Motor neuron (in vitro differentiated cells): Measurements from ENCODE around the gene ATF4. TPM values are rescaled to one million over a fixed set of nuclear protein-coding genes. Genes with fewer than 3 reads are reported as not detected.

ENCODE experiments used
- ATAC-seq, 8 experiments: fragments of 200-7000 bp; cut with Tn5 transposase; replicated peaks in 6 of 8; 2 replicates each; pipeline ENCODE4 v1.8.0; 2021; ENCODE audit warnings: mild to moderate bottlenecking in 8 of 8, moderate library complexity in 8 of 8
- H3K27ac ChIP-seq, 2 donors: fragments of 250-450 bp; sonication (Bioruptor Pico); 2 replicates each; pipeline ENCODE4 v1.9.0; 2021; ENCODE audit warnings: antibody characterized with exemption in 2 of 2, mild to moderate bottlenecking in 2 of 2, moderate library complexity in 1 of 2
- H3K4me1 ChIP-seq, 2 donors: fragments of 250-450 bp; sonication (Bioruptor Pico); replicated peaks in 1 of 2; 2 replicates each; pipeline ENCODE4 v1.6.1; 2021; ENCODE audit warnings: antibody characterized with exemption in 2 of 2, mild to moderate bottlenecking in 2 of 2, moderate library complexity in 1 of 2
- H3K4me3 ChIP-seq, 5 donors: fragments of 250-450 bp; sonication (Bioruptor Pico); 2 replicates each; pipeline ENCODE4 v1.9.0; 2021; ENCODE audit warnings: antibody characterized with exemption in 5 of 5, mild to moderate bottlenecking in 5 of 5, moderate library complexity in 4 of 5
- WGBS, 10 experiments: fragments of 450-650 bp; shearing (Covaris generic); methylation state at CpG; one replicate each; pipeline ENCODE4 v1.0.0; 2022; 5-methylcytosine and 5-hydroxymethylcytosine counted together
- in situ Hi-C, 9 experiments: fragments of 400-800 bp; cut with MboI; loops; one replicate each; pipeline ENCODE4 v1.15.0; 2021; ENCODE audit warnings: low sequenced_read_pairs in 9 of 9, low pct_unique_long_range_greater_than_20kb in 2 of 9; ENCODE audit not compliant: unreplicated experiment in 9 of 9
- total RNA-seq, 8 experiments: library from RNA; unstranded; fragments of 300-600 nt; gene quantifications; 2 replicates each; pipeline versions ENCODE4 v1.2.3 to v1.2.4, GENCODE V29; 2022

The ATF4 gene
- total RNA-seq, 8 experiments from 2014 or later: 351 to 694 (median 479) TPM

DNA sequence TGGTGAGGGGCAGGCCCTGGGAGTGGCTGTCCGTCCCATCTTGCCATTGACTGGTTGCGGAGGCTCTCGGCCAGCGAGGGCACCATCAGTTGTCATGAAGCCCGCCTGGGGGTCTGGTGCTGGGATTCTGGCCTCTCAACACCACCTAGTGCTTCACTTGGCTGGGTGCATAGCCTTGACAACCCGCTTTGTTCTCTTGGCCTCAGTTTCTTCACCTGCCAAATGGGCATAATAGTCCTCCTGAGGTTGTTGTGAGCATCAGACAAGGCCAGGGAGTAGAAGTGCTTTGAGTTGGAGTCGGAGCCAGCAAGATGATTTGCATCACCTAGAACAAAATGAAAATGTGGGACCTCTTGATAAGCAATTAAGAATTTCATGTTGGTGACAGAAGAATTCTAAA, 48.7 kb downstream of the ATF4 start:
- in situ Hi-C loops: no loop called here

DNA sequence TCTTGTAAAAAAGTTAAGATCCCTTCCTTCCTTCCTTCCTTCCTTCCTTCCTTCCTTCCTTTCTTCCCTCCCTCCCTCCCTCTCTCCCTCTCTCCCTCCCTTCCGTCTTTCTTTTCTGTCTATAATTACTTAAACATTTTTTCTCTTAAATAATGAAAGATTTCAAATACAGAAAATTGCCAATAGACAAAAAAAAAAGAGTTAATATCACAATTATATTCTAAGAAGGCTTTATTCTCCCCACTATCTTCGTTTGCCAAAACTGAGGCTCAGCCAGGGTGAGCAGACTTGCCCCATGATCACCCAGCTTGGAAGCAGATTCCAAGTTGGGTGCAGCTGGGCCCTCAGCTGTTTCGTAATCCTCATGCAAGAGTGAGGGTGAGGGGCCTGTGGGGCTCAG, 49.9 kb downstream of the ATF4 start:
- no peaks in the 10 kb centered on the region for H3K4me1 ChIP-seq
- ATAC-seq: no peak
- 60 to 100% (median 86%) methylated on average over 1 to 2 of the region's 3 CpGs; no CpG with 5 or more reads in 7 of the 10 experiments for WGBS, 10 experiments
- H3K4me3 ChIP-seq: no peak overlapping the region
- in situ Hi-C loops: no loop called here
- H3K27ac ChIP-seq: no peak overlapping the region

More for the DNA sequence above, 48.7 kb downstream of the ATF4 start:
- WGBS, 10 experiments: 80 to 100% (median 85%) methylated on average over 1 to 5 of the region's 7 CpGs; no CpG with 5 or more reads in 4 of the 10 experiments
- no peak overlapping the region for H3K27ac ChIP-seq
- no peak overlapping the region for H3K4me3 ChIP-seq
- H3K4me1 ChIP-seq: no peaks in the 10 kb centered on the region
- no peak for ATAC-seq

DNA sequence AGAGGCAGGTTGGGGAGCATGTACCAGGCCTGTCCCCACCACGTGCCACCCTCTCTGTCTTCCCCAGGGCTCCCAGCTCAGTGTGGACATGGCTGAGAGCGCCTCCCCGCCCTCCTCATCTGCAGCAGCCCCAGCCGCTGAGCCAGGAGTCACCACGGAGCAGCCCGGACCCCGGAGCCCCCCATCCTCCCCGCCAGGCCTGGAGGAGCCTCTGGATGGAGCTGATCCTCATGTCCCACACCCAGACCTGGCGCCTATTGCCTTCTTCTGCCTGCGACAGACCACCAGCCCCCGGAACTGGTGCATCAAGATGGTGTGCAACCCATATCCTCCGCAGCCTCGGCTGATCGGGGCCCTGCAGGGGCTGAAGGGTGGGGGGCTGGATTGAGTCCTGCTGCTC, 50.3 kb downstream of the ATF4 start, which contains the start of gene CACNA1I:
Gene CACNA1I (plus strand): TSS at position 89 of the 400 bp plus-strand sequence. CDS start 0 bp downstream, at position 89.
- in situ Hi-C loops: no loop called here
- 0% methylated on average over 1 of the region's 14 CpGs; no CpG with 5 or more reads in 9 of the 10 experiments for WGBS, 10 experiments
- H3K4me1 ChIP-seq: no peaks in the 10 kb centered on the region

DNA sequence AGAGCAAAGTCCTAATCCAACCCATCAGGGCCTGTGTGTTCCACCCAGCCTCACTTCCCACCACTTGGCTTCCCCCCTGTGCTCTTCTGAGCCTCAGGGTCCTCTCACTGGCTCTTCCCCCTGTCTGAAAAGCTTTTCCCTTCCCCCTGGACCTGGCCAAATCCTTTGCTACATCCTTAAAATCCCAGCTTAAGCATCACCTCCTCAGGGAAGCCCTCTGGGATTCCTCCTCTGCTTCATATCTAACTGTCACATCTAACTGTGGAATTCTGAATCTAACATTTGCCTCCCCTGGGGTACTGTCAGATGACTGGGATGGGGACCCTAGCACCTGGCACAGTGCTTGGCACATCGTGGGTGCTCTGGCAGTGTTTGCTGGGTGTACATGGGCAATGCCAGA, 51.2 kb downstream of the ATF4 start:
- Histone ChIP-seq H3K4me1 (no peaks in the 10 kb centered on the region), H3K27ac (no peak overlapping the region), H3K4me3 (no peak overlapping the region)
- 0 to 60% methylated on average over 1 of the region's 1 CpG; no CpG with 5 or more reads in 8 of the 10 experiments for WGBS, 10 experiments
- in situ Hi-C loops: no loop called here
- ATAC-seq: no peak

More for the DNA sequence above, 50.3 kb downstream of the ATF4 start, which contains the start of gene CACNA1I:
- Histone ChIP-seq H3K4me3 (no peak within 1 kb of the TSS), H3K27ac (no peak within 1 kb of the TSS)
- no peak for ATAC-seq

Other genes starting within 250 kb of the ATF4 start
- gene RPL3, start 200.9 kb upstream of the ATF4 start, total RNA-seq: 1,000 to 10,000 TPM; 1,236 to 3,241 (median 1,964) TPM
- gene SYNGR1, start 170.6 kb upstream of the ATF4 start, total RNA-seq: 10 to 100 TPM in 7 of 8 experiments, 1 to 10 TPM in 1; 7.7 to 26.6 (median 18.5) TPM
- 10 to 100 TPM in 7 of 8 experiments, 1 to 10 TPM in 1; 9.3 to 25.6 (median 15.8) TPM for gene TAB1, start 120.8 kb upstream of the ATF4 start, total RNA-seq
- 10 to 100 TPM; 17.5 to 28.6 (median 20.4) TPM for gene MGAT3, start 63.5 kb upstream of the ATF4 start, total RNA-seq
- 10 to 100 TPM; 20.9 to 38.8 (median 29.2) TPM for gene MIEF1, start 18.3 kb upstream of the ATF4 start, total RNA-seq
- 100 to 1,000 TPM in 1 of 8 experiments, 10 to 100 TPM in 7; 69.1 to 114 (median 89.9) TPM for gene RPS19BP1, start 12.2 kb downstream of the ATF4 start, total RNA-seq
- under 1 TPM; 0.09 to 1.00 (median 0.24) TPM for gene CACNA1I, start 50.2 kb downstream of the ATF4 start, total RNA-seq